ENCODE data around the gene BCL2L2.
"Not testable (repeated sequence)": the region's sequence is repeated elsewhere in the genome, so short reads cannot be mapped to it uniquely, and the experiment has no call there.

Gene BCL2L2, protein sequence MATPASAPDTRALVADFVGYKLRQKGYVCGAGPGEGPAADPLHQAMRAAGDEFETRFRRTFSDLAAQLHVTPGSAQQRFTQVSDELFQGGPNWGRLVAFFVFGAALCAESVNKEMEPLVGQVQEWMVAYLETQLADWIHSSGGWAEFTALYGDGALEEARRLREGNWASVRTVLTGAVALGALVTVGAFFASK

GRCh38 chr14:23306412-23307145, at the start of gene BCL2L2:
Gene BCL2L2 (plus strand): TSS chr14:23306833. CDS start chr14:23307768, 935 bp downstream.
- no peak for DNase-seq (ENCODE audit: low read depth in 2 of 3, low spot score in 1 of 3)

DNA sequence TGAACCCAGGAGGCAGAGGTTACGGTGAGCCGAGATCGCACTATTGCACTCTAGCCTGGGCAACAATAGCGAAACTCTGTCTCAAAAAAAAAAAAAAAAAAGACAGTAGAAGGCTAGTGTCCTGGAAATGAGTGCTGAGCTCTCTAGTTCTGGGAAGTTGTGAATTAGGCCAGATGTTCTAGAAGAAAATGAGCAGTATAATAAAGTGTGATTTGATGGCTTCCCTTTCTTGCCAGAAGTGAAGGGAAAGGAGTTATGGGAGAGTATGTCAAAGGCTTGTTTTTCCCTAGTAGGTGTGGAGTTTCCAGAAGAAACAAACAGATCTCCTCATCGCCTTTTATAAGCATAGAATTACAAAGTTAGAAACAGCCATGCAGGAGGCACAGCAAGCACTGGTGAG, 48.4 kb upstream of the BCL2L2 start:
- no peak for DNase-seq (ENCODE audit: low read depth in 2 of 3, low spot score in 1 of 3)

- DNase-seq (ENCODE audit: low read depth in 2 of 3, low spot score in 1 of 3): no peak
Measured at GRCh38 chr14:23259426-23259825, 47.2 kb upstream of the BCL2L2 start.

- not testable (repeated sequence) for DNase-seq (ENCODE audit: low read depth in 2 of 3, low spot score in 1 of 3)
Measured at GRCh38 chr14:23260849-23261248, 45.8 kb upstream of the BCL2L2 start.

DNA sequence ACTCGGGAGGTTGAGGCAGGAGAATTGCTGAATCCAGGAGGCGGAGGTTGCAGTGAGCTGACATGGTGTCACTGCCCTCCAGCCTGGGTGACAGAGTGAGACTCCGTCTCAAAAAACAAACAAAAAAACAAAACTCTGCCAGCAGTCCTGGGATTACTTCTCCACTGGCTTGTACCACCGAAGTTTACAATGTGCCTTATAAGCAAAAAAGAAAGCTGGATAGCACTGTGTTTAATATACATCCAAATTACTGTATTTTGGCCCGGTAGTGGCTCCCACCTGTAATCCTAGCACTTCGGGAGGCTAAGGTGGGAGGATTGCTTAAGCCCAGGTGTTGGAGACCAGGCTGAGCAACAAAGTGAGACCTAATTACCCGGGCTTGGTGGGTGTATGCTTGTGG, 37.4 kb upstream of the BCL2L2 start:
- no peak for DNase-seq (ENCODE audit: low read depth in 2 of 3, low spot score in 1 of 3)

- DNase-seq (ENCODE audit: low read depth in 2 of 3, low spot score in 1 of 3): no peak
Measured at GRCh38 chr14:23275412-23275811, 31.2 kb upstream of the BCL2L2 start.

- DNase-seq (ENCODE audit: low read depth in 2 of 3, low spot score in 1 of 3): no peak
Measured at GRCh38 chr14:23277189-23277588, 29.4 kb upstream of the BCL2L2 start.

DNA sequence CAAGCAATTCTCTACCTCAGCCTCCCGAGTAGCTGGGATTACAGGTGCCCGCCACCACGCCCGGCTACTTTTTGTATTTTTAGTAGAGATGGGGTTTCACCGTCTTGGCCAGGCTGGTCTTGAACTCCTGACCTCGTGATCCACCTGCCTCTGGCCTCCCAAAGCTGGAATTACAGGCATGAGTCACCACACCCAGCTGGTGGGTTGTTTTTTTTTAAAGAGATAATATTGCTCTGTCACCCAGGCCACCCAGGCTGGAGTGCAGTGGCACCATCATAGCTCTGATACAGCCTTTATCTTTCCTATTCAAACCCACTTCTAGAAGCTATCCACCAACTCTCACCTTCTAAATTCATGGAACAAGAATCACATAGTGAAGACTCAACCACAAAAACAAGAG, 28.7 kb upstream of the BCL2L2 start:
- not testable (repeated sequence) for DNase-seq (ENCODE audit: low read depth in 2 of 3, low spot score in 1 of 3)

GRCh38 chr14:23281247-23281646, 25.4 kb upstream of the BCL2L2 start:
- no peak for DNase-seq (ENCODE audit: low read depth in 2 of 3, low spot score in 1 of 3)

- DNase-seq (ENCODE audit: low read depth in 2 of 3, low spot score in 1 of 3): no peak
Measured at GRCh38 chr14:23284654-23285529, 21.7 kb upstream of the BCL2L2 start.

- peak in 1 of 3 donors; percentile 20 for DNase-seq (ENCODE audit: low read depth in 2 of 3, low spot score in 1 of 3)
Measured at GRCh38 chr14:23285530-23286019, 21.1 kb upstream of the BCL2L2 start.

DNA sequence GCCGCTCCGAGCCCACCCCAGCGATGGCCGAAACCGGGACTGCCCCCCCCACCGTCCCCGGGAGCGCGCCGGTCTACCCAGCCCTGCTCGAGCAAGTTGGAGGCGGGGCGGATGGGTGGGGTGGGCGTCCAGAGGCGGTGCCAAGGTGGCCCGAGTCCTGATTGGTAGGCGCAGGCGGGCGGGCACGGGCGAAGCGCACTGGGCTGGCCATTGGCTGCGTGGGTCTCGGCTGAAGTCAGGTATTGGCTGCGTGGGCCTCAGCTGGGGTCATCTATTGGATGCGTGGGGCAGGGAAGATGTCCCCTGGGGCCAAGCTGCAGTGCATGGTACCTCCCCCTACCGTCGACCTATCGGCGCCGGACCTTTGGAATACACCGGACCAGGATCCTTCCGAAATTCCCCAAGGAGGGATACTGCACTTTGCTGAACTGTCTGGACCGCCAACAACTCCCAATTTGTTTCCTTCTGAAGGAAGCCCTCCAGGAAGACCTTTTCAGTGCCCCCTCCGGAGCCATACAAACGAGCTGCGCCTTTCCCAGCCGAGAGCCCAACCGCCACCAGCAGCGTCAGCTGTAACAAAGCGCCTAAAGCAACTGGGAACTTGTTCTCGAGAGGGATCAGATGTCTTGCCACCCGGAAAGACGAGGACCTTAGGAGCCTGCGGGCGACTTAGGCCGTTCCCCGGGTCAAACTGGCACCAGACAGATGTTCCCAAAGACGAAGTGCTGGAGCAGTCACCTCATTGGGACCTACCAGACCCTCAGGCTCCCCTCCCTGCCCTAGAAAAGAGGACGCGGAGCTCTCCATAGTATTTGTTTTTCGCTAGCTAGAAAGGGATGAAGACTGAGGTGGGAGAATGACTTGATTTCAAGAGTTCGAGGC, 20.4 kb upstream of the BCL2L2 start, which contains the start of gene HOMEZ:
Gene HOMEZ, minus strand, starts transcription at position 113 of the 882 bp plus-strand sequence. CDS start 180 bp downstream, outside the sequence.
- DNase-seq (ENCODE audit: low read depth in 2 of 3, low spot score in 1 of 3): peak; percentile 95 to 98 (median 97)

GRCh38 chr14:23286902-23287479, 19.6 kb upstream of the BCL2L2 start:
- no peak for DNase-seq (ENCODE audit: low read depth in 2 of 3, low spot score in 1 of 3)

DNA sequence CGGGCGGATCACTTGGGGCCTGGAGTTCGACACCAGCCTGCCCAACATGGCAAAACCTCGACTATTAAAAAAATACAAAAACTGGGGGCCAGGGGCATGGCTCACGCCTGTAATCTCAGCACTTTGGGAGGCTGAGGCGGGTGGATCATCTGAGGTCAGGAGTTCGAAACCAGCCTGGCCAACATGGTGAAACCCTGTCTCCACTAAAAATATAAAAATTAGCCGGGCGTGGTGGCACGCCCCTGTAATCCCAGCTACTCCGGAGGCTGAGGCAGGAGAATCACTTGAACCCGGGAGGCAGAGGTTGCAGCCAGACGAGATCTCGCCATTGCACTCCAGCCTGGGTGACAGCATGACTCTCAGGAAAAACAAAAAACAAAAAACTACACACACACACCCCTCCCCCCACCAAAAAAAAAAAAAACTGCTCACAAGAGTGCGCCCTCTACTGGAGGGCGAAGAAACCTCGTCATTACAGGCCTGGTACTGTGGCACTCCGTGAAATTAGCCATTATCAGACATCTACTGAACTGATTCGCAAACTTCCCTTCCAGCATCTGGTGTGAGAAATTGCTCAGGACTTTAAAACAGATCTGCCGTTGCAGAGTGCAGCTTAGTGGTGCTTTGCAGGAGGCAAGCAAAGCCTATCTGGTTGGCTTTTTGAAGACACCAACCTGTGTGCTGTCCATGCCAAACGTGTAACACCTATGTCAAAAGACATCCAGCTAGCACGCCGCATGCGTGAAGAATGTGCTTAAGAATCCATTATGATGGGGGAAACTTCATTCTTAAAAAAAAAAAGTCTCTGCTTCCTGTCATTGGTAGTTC, 11.7 kb upstream of the BCL2L2 start:
- DNase-seq (ENCODE audit: low read depth in 2 of 3, low spot score in 1 of 3): peak in 2 of 3 donors; percentile 27 to 35

GRCh38 chr14:23296012-23296777, 10.4 kb upstream of the BCL2L2 start:
- DNase-seq (ENCODE audit: low read depth in 2 of 3, low spot score in 1 of 3): no peak

- no peak for DNase-seq (ENCODE audit: low read depth in 2 of 3, low spot score in 1 of 3)
Measured at GRCh38 chr14:23297096-23297495, 9.5 kb upstream of the BCL2L2 start.

- DNase-seq (ENCODE audit: low read depth in 2 of 3, low spot score in 1 of 3): no peak
Measured at GRCh38 chr14:23297611-23298277, 8.9 kb upstream of the BCL2L2 start.
